Measurements from ENCODE around the gene RNF10. TPM values are rescaled to one million over a fixed set of nuclear protein-coding genes. Genes with fewer than 3 reads are reported as not detected.

RNF10 gene
- total RNA-seq, 1 donor from 2014 or later: 190 TPM

- TF ChIP-seq, protein P1, sequence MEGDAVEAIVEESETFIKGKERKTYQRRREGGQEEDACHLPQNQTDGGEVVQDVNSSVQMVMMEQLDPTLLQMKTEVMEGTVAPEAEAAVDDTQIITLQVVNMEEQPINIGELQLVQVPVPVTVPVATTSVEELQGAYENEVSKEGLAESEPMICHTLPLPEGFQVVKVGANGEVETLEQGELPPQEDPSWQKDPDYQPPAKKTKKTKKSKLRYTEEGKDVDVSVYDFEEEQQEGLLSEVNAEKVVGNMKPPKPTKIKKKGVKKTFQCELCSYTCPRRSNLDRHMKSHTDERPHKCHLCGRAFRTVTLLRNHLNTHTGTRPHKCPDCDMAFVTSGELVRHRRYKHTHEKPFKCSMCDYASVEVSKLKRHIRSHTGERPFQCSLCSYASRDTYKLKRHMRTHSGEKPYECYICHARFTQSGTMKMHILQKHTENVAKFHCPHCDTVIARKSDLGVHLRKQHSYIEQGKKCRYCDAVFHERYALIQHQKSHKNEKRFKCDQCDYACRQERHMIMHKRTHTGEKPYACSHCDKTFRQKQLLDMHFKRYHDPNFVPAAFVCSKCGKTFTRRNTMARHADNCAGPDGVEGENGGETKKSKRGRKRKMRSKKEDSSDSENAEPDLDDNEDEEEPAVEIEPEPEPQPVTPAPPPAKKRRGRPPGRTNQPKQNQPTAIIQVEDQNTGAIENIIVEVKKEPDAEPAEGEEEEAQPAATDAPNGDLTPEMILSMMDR (IDR thresholded peaks at IDR 0.05): peak; percentile 12
- Histone ChIP-seq H3K27ac (peak overlapping the region; percentile 91), H3K4me3 (peak overlapping the region; percentile 87), H3K9me3 (no peaks in the 10 kb centered on the region), H3K36me3 (no peaks in the 10 kb centered on the region), H3K4me1 (peaks cover 46% of the 10 kb centered on the region), H3K27me3 (no peaks in the 10 kb centered on the region)
- DNase-seq: peak; percentile 77
- intact Hi-C loops (cut with DNase I): no loop called here
- ATAC-seq: peak; percentile 67
Measured at GRCh38 chr12:120534703-120535655, 823 bp downstream of the RNF10 start.

DNA sequence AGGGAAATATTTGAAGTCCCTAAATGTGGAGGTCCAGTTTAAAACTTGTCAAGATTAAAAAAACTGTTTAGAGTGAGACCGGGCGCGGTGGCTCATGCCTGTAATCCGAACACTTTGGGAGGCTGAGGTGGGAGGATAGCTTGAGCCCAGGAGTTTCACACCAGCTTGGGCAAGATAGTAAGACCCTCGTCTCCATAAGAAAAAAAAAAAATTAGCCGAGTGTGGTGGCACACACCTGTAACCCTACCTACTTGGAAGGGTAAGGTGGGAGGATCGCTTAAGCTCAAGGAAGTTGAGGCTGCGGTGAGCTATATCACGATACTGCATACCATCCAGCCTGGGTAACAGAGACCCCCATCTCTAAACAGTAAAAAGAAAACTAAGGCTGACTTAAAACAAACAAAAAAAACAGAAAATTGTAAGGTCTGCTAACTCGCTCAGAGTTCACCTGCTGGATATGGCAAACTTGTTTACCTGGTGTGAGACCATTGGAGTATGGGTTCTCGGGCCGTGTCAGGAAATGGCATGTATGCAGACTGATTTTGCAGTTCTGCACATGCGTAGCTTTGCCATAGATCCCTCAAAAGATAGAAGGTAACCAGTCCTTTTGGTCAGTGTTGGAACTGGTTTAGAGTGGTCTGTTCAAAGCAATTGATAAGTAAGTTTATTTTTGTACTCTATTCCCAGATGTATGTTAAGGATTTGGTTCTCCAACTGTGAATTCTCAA, 2.1 kb downstream of the RNF10 start:
- TF ChIP-seq, protein P1 (IDR thresholded peaks at IDR 0.05): no peak
- Histone ChIP-seq H3K4me1 (peaks cover 56% of the 10 kb centered on the region), H3K36me3 (no peaks in the 10 kb centered on the region), H3K4me3 (peak overlapping the region; percentile 87), H3K27me3 (no peaks in the 10 kb centered on the region), H3K27ac (peak overlapping the region; percentile 91), H3K9me3 (no peaks in the 10 kb centered on the region)
- DNase-seq (no peak), ATAC-seq (no peak)
- intact Hi-C loops (cut with DNase I): no loop called here

GRCh38 chr12:120537856-120538220, 3.7 kb downstream of the RNF10 start:
- H3K27me3 ChIP-seq: no peaks in the 10 kb centered on the region
- intact Hi-C loops (cut with DNase I): no loop called here
- DNase-seq: no peak
- H3K4me1 ChIP-seq: peaks cover 68% of the 10 kb centered on the region
- H3K36me3 ChIP-seq: peaks cover 10% of the 10 kb centered on the region
- ATAC-seq: no peak
- H3K27ac ChIP-seq: peak overlapping the region; percentile 67
- TF ChIP-seq, protein P1 (IDR thresholded peaks at IDR 0.05): no peak
- H3K9me3 ChIP-seq: no peaks in the 10 kb centered on the region
- H3K4me3 ChIP-seq: peak overlapping the region; percentile 87

- DNase-seq (no peak), ATAC-seq (peak; percentile 63)
- Histone ChIP-seq H3K36me3 (peaks cover 10% of the 10 kb centered on the region), H3K4me3 (peak overlapping the region; percentile 87), H3K27me3 (no peaks in the 10 kb centered on the region), H3K27ac (peak overlapping the region; percentile 67), H3K9me3 (no peaks in the 10 kb centered on the region), H3K4me1 (peaks cover 71% of the 10 kb centered on the region)
- TF ChIP-seq, protein P1 (IDR thresholded peaks at IDR 0.05): no peak
- intact Hi-C loops (cut with DNase I): no loop called here
Measured at GRCh38 chr12:120538281-120539156, 4.4 kb downstream of the RNF10 start.

DNA sequence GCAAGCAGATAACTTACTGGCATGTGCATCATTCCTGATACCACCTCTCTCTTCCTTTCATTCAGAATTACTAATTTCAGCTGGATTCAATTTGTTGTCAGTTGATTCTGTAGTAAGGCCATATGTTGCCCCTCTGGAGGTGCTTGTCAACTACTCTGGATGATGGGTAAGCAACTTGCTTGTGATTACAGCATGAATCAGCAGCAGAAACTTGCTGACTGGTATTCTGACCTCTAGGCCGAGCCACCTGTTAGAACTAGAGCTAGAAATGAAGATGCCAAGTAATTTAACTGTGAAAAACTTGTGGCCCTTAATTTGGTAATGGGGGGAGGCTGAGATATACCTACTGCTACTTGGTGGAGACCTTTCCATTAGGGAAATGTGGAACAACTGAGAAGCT, 5.1 kb downstream of the RNF10 start:
- Histone ChIP-seq H3K27ac (peak overlapping the region; percentile 67), H3K4me1 (peaks cover 71% of the 10 kb centered on the region), H3K9me3 (no peaks in the 10 kb centered on the region), H3K27me3 (no peaks in the 10 kb centered on the region), H3K36me3 (peaks cover 10% of the 10 kb centered on the region), H3K4me3 (no peak overlapping the region)
- DNase-seq (no peak), ATAC-seq (no peak)
- intact Hi-C loops (cut with DNase I): no loop called here
- TF ChIP-seq, protein P1 (IDR thresholded peaks at IDR 0.05): no peak
